ENCODE results near the gene MACROD1.

The MACROD1 gene

DNA sequence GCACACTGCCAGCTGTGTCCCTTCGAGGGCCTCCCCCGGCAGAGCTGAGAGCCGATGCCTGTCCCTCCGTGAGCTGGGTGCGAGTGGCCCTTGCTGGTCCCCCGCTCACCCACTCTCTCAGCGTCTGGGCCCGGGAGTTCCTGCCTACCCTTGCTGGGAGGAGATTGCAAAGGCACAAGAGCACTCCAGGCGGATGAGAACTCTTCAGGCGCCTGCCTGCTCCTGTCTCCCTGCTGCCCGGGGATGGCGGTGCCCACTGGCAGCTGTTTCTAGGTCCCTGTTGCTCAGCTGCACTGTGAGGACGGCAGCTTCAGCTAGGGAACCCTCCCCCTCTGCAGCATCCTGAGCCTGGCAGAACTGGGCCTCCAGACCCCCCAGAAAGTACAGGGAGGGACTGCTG lies 69.1 kb downstream of the MACROD1 start:
- no peak overlapping the region for H3K4me2 ChIP-seq (ENCODE audit: low read length)
- no peak overlapping the region for H4K12ac ChIP-seq (ENCODE audit: low read depth, low read length)
- no peak for DNase-seq
- no peak overlapping the region for H2AK5ac ChIP-seq (ENCODE audit: low read length)
- no peak overlapping the region for H4K91ac ChIP-seq (ENCODE audit: low read depth, low read length)
- no peak overlapping the region for H3K4ac ChIP-seq (ENCODE audit: low read depth, low read length)
- no peak overlapping the region for H3K4me3 ChIP-seq (ENCODE audit: low read depth, low read length)
- WGBS (ENCODE audit: extremely low coverage, insufficient coverage, insufficient read length), result no CpG with 5 or more reads among the region's 13 CpGs
- no peak overlapping the region for H3K27ac ChIP-seq (ENCODE audit: low read depth, low read length)
- H4K8ac ChIP-seq (ENCODE audit: low read depth, low read length), result no peak overlapping the region
- H2BK5ac ChIP-seq (ENCODE audit: low read depth, low read length, poor library complexity), result no peak overlapping the region
- no peak overlapping the region for H3K23ac ChIP-seq (ENCODE audit: low read length)
- H3K79me1 ChIP-seq (ENCODE audit: low read length), result no peaks in the 10 kb centered on the region
- no peaks in the 10 kb centered on the region for H3K4me1 ChIP-seq (ENCODE audit: control insufficient read depth in 1 of 2, insufficient read depth in 2 of 2, low read length in 2 of 2)
- H3K79me2 ChIP-seq (ENCODE audit: control insufficient read depth, insufficient read depth, low read length, poor library complexity), result no peaks in the 10 kb centered on the region
- H3K18ac ChIP-seq (ENCODE audit: low read length), result no peak overlapping the region
- no peak overlapping the region for H3K9ac ChIP-seq (ENCODE audit: low read length)
- H2AFZ ChIP-seq (ENCODE audit: insufficient read depth, low read length, poor library complexity), result no peak overlapping the region
- H2BK12ac ChIP-seq (ENCODE audit: low read length), result no peak overlapping the region
- no peaks in the 10 kb centered on the region for H3K36me3 ChIP-seq (ENCODE audit: control insufficient read depth in 1 of 2, insufficient read depth in 2 of 2, low read length in 2 of 2)
- H2BK120ac ChIP-seq (ENCODE audit: insufficient read depth, low read length, poor library complexity), result no peak overlapping the region
- peaks cover 1% of the 10 kb centered on the region for H3K9me3 ChIP-seq (ENCODE audit: insufficient read depth, low read depth, low read length)
- H3K14ac ChIP-seq (ENCODE audit: low read length), result no peak overlapping the region
- no peaks in the 10 kb centered on the region for H3K27me3 ChIP-seq (ENCODE audit: insufficient read depth, low read length)

DNA sequence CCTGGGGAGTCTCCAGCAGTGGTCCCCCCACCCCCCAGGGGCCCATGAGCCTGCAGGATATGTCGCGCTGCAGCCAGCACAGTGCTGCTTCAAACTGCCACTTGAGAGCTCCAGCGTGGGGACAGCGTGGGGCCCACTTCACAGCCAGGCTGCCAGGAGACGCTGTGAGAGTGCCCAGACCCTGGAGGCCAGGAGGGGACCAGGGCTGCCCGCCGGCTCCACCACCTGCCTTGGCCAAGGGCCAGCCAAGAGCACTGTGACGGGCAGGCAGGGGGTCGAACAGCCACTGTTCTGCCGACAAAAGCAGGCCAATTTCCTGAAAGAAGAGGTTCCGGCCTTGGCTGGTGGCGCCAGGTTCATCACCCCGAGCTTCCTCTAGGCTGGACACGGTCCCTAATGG lies 70.0 kb downstream of the MACROD1 start:
- H2BK120ac ChIP-seq (ENCODE audit: insufficient read depth, low read length, poor library complexity), result no peak overlapping the region
- no peak overlapping the region for H3K4me3 ChIP-seq (ENCODE audit: low read depth, low read length)
- no peak overlapping the region for H3K18ac ChIP-seq (ENCODE audit: low read length)
- H4K12ac ChIP-seq (ENCODE audit: low read depth, low read length), result no peak overlapping the region
- H3K27me3 ChIP-seq (ENCODE audit: insufficient read depth, low read length), result no peaks in the 10 kb centered on the region
- no peak overlapping the region for H2BK12ac ChIP-seq (ENCODE audit: low read length)
- no peak overlapping the region for H2BK5ac ChIP-seq (ENCODE audit: low read depth, low read length, poor library complexity)
- H3K4me1 ChIP-seq (ENCODE audit: control insufficient read depth in 1 of 2, insufficient read depth in 2 of 2, low read length in 2 of 2), result no peaks in the 10 kb centered on the region
- no peaks in the 10 kb centered on the region for H3K79me1 ChIP-seq (ENCODE audit: low read length)
- no peak overlapping the region for H3K4ac ChIP-seq (ENCODE audit: low read depth, low read length)
- no CpG with 5 or more reads among the region's 14 CpGs for WGBS (ENCODE audit: extremely low coverage, insufficient coverage, insufficient read length)
- no peaks in the 10 kb centered on the region for H3K79me2 ChIP-seq (ENCODE audit: control insufficient read depth, insufficient read depth, low read length, poor library complexity)
- H2AFZ ChIP-seq (ENCODE audit: insufficient read depth, low read length, poor library complexity), result no peak overlapping the region
- no peak overlapping the region for H2AK5ac ChIP-seq (ENCODE audit: low read length)
- H4K8ac ChIP-seq (ENCODE audit: low read depth, low read length), result no peak overlapping the region
- no peak overlapping the region for H4K91ac ChIP-seq (ENCODE audit: low read depth, low read length)
- peaks cover 1% of the 10 kb centered on the region for H3K9me3 ChIP-seq (ENCODE audit: insufficient read depth, low read depth, low read length)
- no peaks in the 10 kb centered on the region for H3K36me3 ChIP-seq (ENCODE audit: control insufficient read depth in 1 of 2, insufficient read depth in 2 of 2, low read length in 2 of 2)
- no peak overlapping the region for H3K23ac ChIP-seq (ENCODE audit: low read length)
- no peak overlapping the region for H3K27ac ChIP-seq (ENCODE audit: low read depth, low read length)
- H3K9ac ChIP-seq (ENCODE audit: low read length), result no peak overlapping the region
- H3K14ac ChIP-seq (ENCODE audit: low read length), result no peak overlapping the region
- no peak overlapping the region for H3K4me2 ChIP-seq (ENCODE audit: low read length)
- no peak for DNase-seq

DNA sequence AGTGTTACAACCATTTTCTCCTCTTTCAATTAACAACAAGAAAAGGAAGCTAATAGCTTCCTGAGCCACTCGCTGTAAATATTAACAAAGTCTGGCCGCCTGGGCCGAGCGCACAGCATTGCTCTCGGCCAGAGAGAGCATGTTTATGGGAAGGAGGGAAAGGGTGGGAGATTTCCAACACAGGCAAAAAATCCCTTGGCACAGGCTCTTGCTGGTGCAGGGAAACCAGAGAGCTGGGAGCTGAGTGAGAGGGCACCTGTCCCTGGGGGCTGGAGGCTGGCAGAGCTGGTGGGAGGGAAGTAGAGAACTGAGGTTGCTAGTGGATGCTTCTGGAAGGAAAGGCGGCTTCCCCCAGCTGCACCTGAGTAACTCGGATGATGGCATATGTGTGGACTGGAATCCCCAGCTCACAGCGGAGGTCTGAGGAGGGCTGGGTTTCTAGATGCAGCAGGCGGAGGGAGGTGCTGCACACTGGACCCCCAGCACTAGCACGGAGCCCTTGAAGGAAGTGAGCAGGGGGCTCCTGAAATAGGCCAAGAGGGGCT lies 70.6 kb downstream of the MACROD1 start:
- Histone ChIP-seq H3K4ac (ENCODE audit: low read depth, low read length) (no peak overlapping the region), H3K36me3 (ENCODE audit: control insufficient read depth in 1 of 2, insufficient read depth in 2 of 2, low read length in 2 of 2) (no peaks in the 10 kb centered on the region), H3K27me3 (ENCODE audit: insufficient read depth, low read length) (no peaks in the 10 kb centered on the region), H2AK5ac (ENCODE audit: low read length) (no peak overlapping the region), H3K27ac (ENCODE audit: low read depth, low read length) (no peak overlapping the region), H3K79me2 (ENCODE audit: control insufficient read depth, insufficient read depth, low read length, poor library complexity) (no peaks in the 10 kb centered on the region), H3K9ac (ENCODE audit: low read length) (no peak overlapping the region), H3K79me1 (ENCODE audit: low read length) (no peaks in the 10 kb centered on the region), H4K91ac (ENCODE audit: low read depth, low read length) (no peak overlapping the region), H3K18ac (ENCODE audit: low read length) (no peak overlapping the region), H2BK12ac (ENCODE audit: low read length) (no peak overlapping the region), H2BK120ac (ENCODE audit: insufficient read depth, low read length, poor library complexity) (no peak overlapping the region), H2AFZ (ENCODE audit: insufficient read depth, low read length, poor library complexity) (no peak overlapping the region), H3K14ac (ENCODE audit: low read length) (no peak overlapping the region), H3K23ac (ENCODE audit: low read length) (no peak overlapping the region), H4K8ac (ENCODE audit: low read depth, low read length) (no peak overlapping the region), H3K9me3 (ENCODE audit: insufficient read depth, low read depth, low read length) (peaks cover 1% of the 10 kb centered on the region), H3K4me1 (ENCODE audit: control insufficient read depth in 1 of 2, insufficient read depth in 2 of 2, low read length in 2 of 2) (no peaks in the 10 kb centered on the region), H3K4me3 (ENCODE audit: low read depth, low read length) (no peak overlapping the region), H4K12ac (ENCODE audit: low read depth, low read length) (no peak overlapping the region), H3K4me2 (ENCODE audit: low read length) (no peak overlapping the region), H2BK5ac (ENCODE audit: low read depth, low read length, poor library complexity) (no peak overlapping the region)
- DNase-seq, result no peak
- no CpG with 5 or more reads among the region's 10 CpGs for WGBS (ENCODE audit: extremely low coverage, insufficient coverage, insufficient read length)

DNA sequence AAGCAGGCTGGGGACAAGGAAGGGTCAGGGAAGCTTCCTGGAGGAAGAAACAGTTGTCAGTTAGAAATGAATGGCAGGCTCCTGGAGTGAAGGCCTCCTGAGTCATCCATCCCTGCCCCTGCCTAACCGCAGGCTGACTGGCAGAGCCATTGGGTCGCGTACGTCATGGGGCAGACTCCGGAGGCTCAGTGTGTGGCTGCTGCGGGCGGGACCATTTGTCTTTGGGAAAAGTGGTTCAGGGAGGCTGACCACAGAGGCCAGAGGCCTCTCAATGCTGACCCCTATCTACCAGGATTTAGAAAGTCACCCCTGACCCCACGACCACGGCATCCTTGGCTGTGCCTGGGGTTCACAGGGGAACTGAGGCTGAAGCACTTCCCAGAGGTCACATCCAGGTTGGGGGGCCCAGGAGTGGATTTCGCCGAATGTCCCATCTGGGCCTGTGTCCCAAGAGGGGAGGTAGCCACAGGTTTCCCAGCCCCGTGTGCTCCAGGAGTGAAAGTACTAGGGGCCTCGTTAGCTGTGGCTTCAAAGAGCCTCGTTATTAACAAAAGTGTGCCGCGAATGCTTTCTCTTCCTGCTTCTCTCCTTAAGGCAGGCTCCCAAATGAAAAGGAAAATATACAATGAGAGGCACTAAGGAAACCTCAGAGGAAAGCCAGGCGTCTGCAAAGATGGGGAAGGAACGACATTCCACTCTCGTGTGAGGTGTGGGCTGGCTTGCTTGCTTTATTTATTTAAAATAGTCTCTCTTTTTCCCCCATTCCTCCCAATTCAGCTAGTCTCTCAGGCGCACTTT lies 71.3 kb downstream of the MACROD1 start:
- Histone ChIP-seq H2AK5ac (ENCODE audit: low read length) (no peak overlapping the region), H2AFZ (ENCODE audit: insufficient read depth, low read length, poor library complexity) (no peak overlapping the region), H4K91ac (ENCODE audit: low read depth, low read length) (no peak overlapping the region), H3K23ac (ENCODE audit: low read length) (no peak overlapping the region), H3K4me2 (ENCODE audit: low read length) (no peak overlapping the region), H3K18ac (ENCODE audit: low read length) (no peak overlapping the region), H4K12ac (ENCODE audit: low read depth, low read length) (no peak overlapping the region), H3K79me2 (ENCODE audit: control insufficient read depth, insufficient read depth, low read length, poor library complexity) (no peaks in the 10 kb centered on the region), H3K4ac (ENCODE audit: low read depth, low read length) (no peak overlapping the region), H3K27ac (ENCODE audit: low read depth, low read length) (no peak overlapping the region), H3K9ac (ENCODE audit: low read length) (no peak overlapping the region), H3K4me3 (ENCODE audit: low read depth, low read length) (no peak overlapping the region), H3K79me1 (ENCODE audit: low read length) (no peaks in the 10 kb centered on the region), H2BK5ac (ENCODE audit: low read depth, low read length, poor library complexity) (no peak overlapping the region), H3K9me3 (ENCODE audit: insufficient read depth, low read depth, low read length) (peaks cover 1% of the 10 kb centered on the region), H3K27me3 (ENCODE audit: insufficient read depth, low read length) (no peaks in the 10 kb centered on the region), H4K8ac (ENCODE audit: low read depth, low read length) (no peak overlapping the region), H2BK120ac (ENCODE audit: insufficient read depth, low read length, poor library complexity) (no peak overlapping the region), H3K4me1 (ENCODE audit: control insufficient read depth in 1 of 2, insufficient read depth in 2 of 2, low read length in 2 of 2) (no peaks in the 10 kb centered on the region), H3K36me3 (ENCODE audit: control insufficient read depth in 1 of 2, insufficient read depth in 2 of 2, low read length in 2 of 2) (no peaks in the 10 kb centered on the region), H2BK12ac (ENCODE audit: low read length) (no peak overlapping the region), H3K14ac (ENCODE audit: low read length) (no peak overlapping the region)
- peak; percentile 29 to 46 for DNase-seq
- WGBS (ENCODE audit: extremely low coverage, insufficient coverage, insufficient read length), result no CpG with 5 or more reads among the region's 20 CpGs

All from trophoblast cell (in vitro differentiated cells and primary cell).